Panc1 (cell line): ENCODE data around the gene ERF. TPM values are rescaled to one million over a fixed set of nuclear protein-coding genes. Genes with fewer than 3 reads are reported as not detected.

Experiments used
- ATAC-seq: fragments of 200-7000 bp; cut with Tn5 transposase; 2 replicates; pipeline ENCODE4 v1.9.1; 2020; ENCODE audit warnings: mild to moderate bottlenecking, moderate library complexity
- BruUV-seq: library from RNA; stranded (reverse); fragments of 400-500 nt; replicated peaks from 2 replicates; lab custom pipeline; 2021; lab: Mats Ljungman, UMichigan
- CTCF ChIA-PET: fragments of 300-600 bp; sonication (Branson Sonifier 250); formaldehyde crosslinking; loops from one replicate; lab custom pipeline; 2022; ENCODE audit warnings: antibody characterized with exemption; lab: Charles Lee
- POLR2A ChIA-PET: fragments of 300-600 bp; sonication (Branson Sonifier 250); formaldehyde crosslinking; loops from one replicate; lab custom pipeline; 2022; ENCODE audit warnings: antibody characterized with exemption; lab: Charles Lee
- DNase-seq: peaks from one replicate; pipeline ENCODE4 v3.0.0-alpha.2; 2010; ENCODE audit warnings: low read depth, low spot score
- H3K27ac ChIP-seq: 2 replicates; pipeline ENCODE4 v1.5.1; 2011; ENCODE audit warnings: mild to moderate bottlenecking, low read length, inconsistent platforms
- H3K27me3 ChIP-seq: fragments of 200-500 bp; sonication (Bioruptor generic); 2 replicates; pipeline ENCODE4 v1.6.0; 2014; ENCODE audit warnings: low read length, inconsistent platforms; ENCODE audit not compliant: control insufficient read depth, insufficient read depth
- H3K36me3 ChIP-seq: fragments of 200-500 bp; sonication (Bioruptor generic); 2 replicates; pipeline ENCODE4 v1.5.1; 2014; ENCODE audit warnings: inconsistent platforms, mild to moderate bottlenecking, low read length, moderate library complexity; ENCODE audit not compliant: control insufficient read depth, insufficient read depth
- H3K4me1 ChIP-seq: 2 replicates; pipeline ENCODE4 v1.5.1; 2011; ENCODE audit warnings: inconsistent platforms, mild to moderate bottlenecking, low read length, moderate library complexity; ENCODE audit not compliant: control insufficient read depth, insufficient read depth
- H3K4me3 ChIP-seq, 2 experiments: 2 replicates each; pipeline ENCODE4 v1.5.1; 2011 to 2012; ENCODE audit warnings: low read depth in 2 of 2, low read length in 2 of 2, mild to moderate bottlenecking in 2 of 2, inconsistent platforms in 1 of 2, moderate library complexity in 1 of 2
- H3K9me3 ChIP-seq: fragments of 200-500 bp; sonication (Bioruptor generic); 2 replicates; pipeline ENCODE4 v1.5.1; 2014; ENCODE audit warnings: low read depth, mild to moderate bottlenecking, inconsistent platforms, low read length, moderate library complexity; ENCODE audit not compliant: control insufficient read depth, insufficient read depth
- CTCF ChIP-seq: fragments of 450-650 bp; IDR thresholded peaks from 2 replicates; pipeline ENCODE4 v1.5.1; 2017; ENCODE audit warnings: mild to moderate bottlenecking
- POLR2AphosphoS5 ChIP-seq: IDR thresholded peaks from 2 replicates; pipeline ENCODE4 v1.6.1; 2012; ENCODE audit warnings: mild to moderate bottlenecking, low read depth, low read length, moderate library complexity
- REST ChIP-seq, 2 experiments: IDR thresholded peaks; 2 replicates each; pipeline ENCODE4 v1.6.1; 2011 to 2012; ENCODE audit warnings: low read depth in 2 of 2, control low read depth in 1 of 2, low read length in 1 of 2, mild to moderate bottlenecking in 1 of 2, moderate library complexity in 1 of 2; ENCODE audit not compliant: insufficient read depth in 1 of 2
- SIN3A ChIP-seq: IDR thresholded peaks from 2 replicates; pipeline ENCODE4 v1.6.1; 2012; ENCODE audit warnings: low read depth, mild to moderate bottlenecking, low read length, moderate library complexity, borderline replicate concordance; ENCODE audit not compliant: insufficient read depth
- TCF7L2 ChIP-seq: IDR thresholded peaks from 2 replicates; pipeline ENCODE4 v1.6.1; 2011; ENCODE audit warnings: mild to moderate bottlenecking, low read depth, low read length, inconsistent platforms
- in situ Hi-C: cut with HindIII; loops from 2 replicates; pipeline ENCODE4 v1.10.0; 2016; ENCODE audit warnings: low sequenced_read_pairs, low pct_unique_long_range_greater_than_20kb
- intact Hi-C: fragments of 100-400 bp; cut with micrococcal nuclease; formaldehyde crosslinking; loops from one replicate; pipeline ENCODE4 v1.10.0; 2022; ENCODE audit not compliant: unreplicated experiment
- total RNA-seq: library from RNA; stranded (reverse); gene quantifications from one replicate; pipeline ENCODE4 v1.2.1, GENCODE V29; 2021; ENCODE audit not compliant: unreplicated experiment

ERF gene
- total RNA-seq, 1 experiment from 2014 or later: 85.7 TPM

- H3K27ac ChIP-seq: no peak overlapping the region
- no peaks in the 10 kb centered on the region for H3K36me3 ChIP-seq
- TF ChIP-seq POLR2AphosphoS5: no peak
- no peak for TF ChIP-seq REST (IDR thresholded peaks at IDR 0.05; ENCODE audit: insufficient read depth in 1 of 2, low read depth in 2 of 2, low read length in 1 of 2)
- no peak for TF ChIP-seq TCF7L2
- TF ChIP-seq SIN3A: no peak
- TF ChIP-seq CTCF: no peak
- in situ Hi-C loops (no loop called here), intact Hi-C loops (loop anchor here (5.0 kb wide), 1 partner anchor 33 kb away; no protein-coding TSS in a partner anchor)
- H3K4me1 ChIP-seq: peaks cover 38% of the 10 kb centered on the region
- BruUV-seq: no TSS peak
- no peak for ATAC-seq
- ChIA-PET POLR2A (interaction anchor here (0.6 kb wide), 1 partner anchor 47 kb away, joined by 6 read pairs; no protein-coding TSS in a partner anchor), CTCF (no interaction called here)
- H3K27me3 ChIP-seq: no peaks in the 10 kb centered on the region
- no peak overlapping the region for H3K4me3 ChIP-seq
- H3K9me3 ChIP-seq: no peaks in the 10 kb centered on the region
- DNase-seq: no peak
These were observed 5.7 kb downstream of the ERF start for GRCh38 chr19:42249149-42249750.

DNA sequence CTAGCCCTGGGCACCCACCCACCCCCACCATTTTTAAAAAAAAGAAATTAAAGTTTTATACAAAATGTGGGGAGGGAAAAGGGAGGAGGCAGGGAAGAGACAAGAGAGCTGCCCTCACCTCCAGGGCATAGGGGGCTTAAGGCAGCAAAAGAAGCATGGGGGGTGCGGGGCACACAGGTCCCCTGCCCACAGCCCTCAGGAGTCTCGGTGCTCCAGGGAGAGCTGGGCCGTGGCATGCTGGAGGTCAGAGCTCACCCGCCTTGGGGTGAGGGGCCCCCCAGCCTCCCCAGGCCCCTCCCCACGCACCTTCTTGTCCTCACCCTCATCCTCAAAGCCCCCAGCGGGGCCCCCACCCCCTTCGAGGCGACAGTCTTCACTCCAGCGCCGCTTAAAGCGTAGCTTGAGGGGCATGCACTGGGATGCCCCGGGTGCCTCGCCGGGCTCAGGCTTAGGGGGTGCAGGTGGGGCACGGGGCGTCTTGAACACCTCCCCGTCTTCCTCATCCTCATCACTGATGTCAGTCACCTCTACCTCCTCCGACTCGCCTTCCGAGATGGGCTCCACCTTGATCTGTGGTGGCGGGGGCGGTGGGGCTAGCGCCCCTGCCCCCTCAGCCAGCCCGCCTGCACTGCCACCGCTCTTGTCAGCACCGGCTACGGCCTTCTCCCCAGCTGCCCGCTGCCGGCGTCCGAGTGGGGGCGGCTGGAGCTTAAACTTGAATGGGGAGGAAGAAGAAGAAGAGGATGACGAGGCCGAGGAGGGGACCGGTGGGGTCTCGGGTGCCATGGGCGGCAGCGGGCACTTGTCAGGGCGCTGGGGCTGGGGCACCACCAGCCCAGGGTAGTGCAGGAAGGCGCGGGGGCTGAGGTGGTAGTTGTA, 6.4 kb downstream of the ERF start:
- intact Hi-C loops: loop anchor here (5.0 kb wide), 1 partner anchor 34 kb away; no protein-coding TSS in a partner anchor
- ChIA-PET POLR2A (interaction anchor here (0.6 kb wide), 1 partner anchor 47 kb away, joined by 6 read pairs; no protein-coding TSS in a partner anchor), CTCF (interaction anchor here (0.6 to 4.5 kb wide), 3 partner anchors 14 to 144 kb away, joined by 3 to 38 read pairs (median 12); no protein-coding TSS in a partner anchor)
- DNase-seq (no peak), ATAC-seq (no peak)
- Histone ChIP-seq H3K4me3 (no peak overlapping the region), H3K4me1 (peaks cover 38% of the 10 kb centered on the region), H3K27ac (no peak overlapping the region), H3K27me3 (no peaks in the 10 kb centered on the region), H3K36me3 (no peaks in the 10 kb centered on the region; the same call in 1 of the 2 replicates), H3K9me3 (no peaks in the 10 kb centered on the region)
- no TSS peak for BruUV-seq
- in situ Hi-C loops: no loop called here
- no peak for TF ChIP-seq REST (IDR thresholded peaks at IDR 0.05; ENCODE audit: insufficient read depth in 1 of 2, low read depth in 2 of 2, low read length in 1 of 2)
- TF ChIP-seq CTCF: no peak
- TF ChIP-seq POLR2AphosphoS5: no peak
- no peak for TF ChIP-seq TCF7L2
- TF ChIP-seq SIN3A: no peak
